HCT116 (cell line): ENCODE results near the gene CRB3.

Source experiments
- EZH2 ChIP-seq: fragments of 200-600 bp; sonication (generic); IDR thresholded peaks from 2 replicates; pipeline ENCODE4 v1.6.1; 2017; ENCODE audit warnings: antibody characterized with exemption, mixed run types
- EZH2phosphoT487 ChIP-seq: fragments of 200-600 bp; IDR thresholded peaks from 2 replicates; pipeline ENCODE4 v1.6.1; 2018; ENCODE audit warnings: antibody characterized with exemption, borderline replicate concordance
- POLR2A ChIP-seq: IDR thresholded peaks from 2 replicates; pipeline ENCODE4 v1.7.0; 2011; ENCODE audit warnings: borderline replicate concordance; ENCODE audit not compliant: insufficient read depth, insufficient read length; ENCODE audit errors: extremely low read depth
- POLR2AphosphoS5 ChIP-seq: IDR thresholded peaks from 2 replicates; pipeline ENCODE4 v1.6.1; 2011; ENCODE audit warnings: mild to moderate bottlenecking, low read depth, low read length, moderate library complexity
- YY1 ChIP-seq: IDR thresholded peaks from 2 replicates; pipeline ENCODE4 v1.6.1; 2011; ENCODE audit warnings: low read length, low read depth, moderate library complexity, mild to moderate bottlenecking; ENCODE audit not compliant: insufficient replicate concordance; ENCODE audit errors: extremely low read depth
- ZNF274 ChIP-seq: fragments of 200-500 bp; sonication (Bioruptor generic); IDR thresholded peaks from 2 replicates; pipeline ENCODE4 v1.6.1; 2014; ENCODE audit warnings: mild to moderate bottlenecking, low read depth, low read length, inconsistent platforms
- TF ChIP-seq, protein P1 (sequence below), 3 experiments: fragments of 200-600 bp in 1 of 3; sonication (generic) in 1 of 3; IDR thresholded peaks in 2 of 3; conservative IDR thresholded peaks in 1 of 3; 2 replicates each; pipeline ENCODE4 v1.5.1; 2012 to 2017; ENCODE audit warnings: low read depth in 2 of 3, low read length in 2 of 3, antibody characterized with exemption in 1 of 3, borderline replicate concordance in 1 of 3, control low read depth in 1 of 3, mild to moderate bottlenecking in 1 of 3, mixed read lengths in 1 of 3, mixed run types in 1 of 3, moderate library complexity in 1 of 3; ENCODE audit not compliant: insufficient read depth in 1 of 3

DNA sequence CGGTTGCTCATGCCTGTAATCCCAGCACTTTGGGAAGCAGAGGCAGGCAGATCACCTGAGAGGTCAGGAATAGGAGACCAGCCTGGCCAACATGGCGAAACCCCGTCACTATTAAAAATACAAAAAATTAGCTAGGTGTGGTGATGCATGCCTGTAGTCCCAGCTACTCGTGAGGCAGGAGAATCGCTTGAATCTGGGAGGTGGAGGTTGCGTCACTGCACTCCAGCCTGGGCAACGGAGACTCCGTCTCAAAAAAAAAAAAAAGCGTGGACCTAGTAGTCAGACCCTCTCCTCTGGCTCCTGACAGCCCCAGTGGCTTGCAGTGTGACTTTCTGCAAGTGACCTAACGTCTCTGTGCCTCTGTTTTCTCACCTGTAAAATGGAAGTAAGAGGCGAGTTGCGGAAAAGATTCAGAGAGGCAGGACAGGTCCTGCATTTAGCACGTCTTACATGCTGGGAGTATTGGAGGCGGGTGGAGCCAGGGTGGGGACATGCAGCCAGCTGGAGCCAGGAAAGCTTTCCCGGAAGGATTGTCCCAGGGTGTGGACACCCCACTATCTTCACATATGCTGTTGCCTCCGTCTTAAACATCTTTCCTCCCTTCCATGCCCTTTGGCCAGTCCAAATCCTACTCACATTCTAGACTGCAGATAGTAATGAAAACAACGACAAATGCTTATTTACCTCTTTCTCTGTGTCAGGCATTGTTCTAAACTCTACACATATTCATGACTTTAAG is 35.1 kb downstream of the CRB3 start:
- TF ChIP-seq ZNF274 (no peak), YY1 (no peak), POLR2A (no peak), POLR2AphosphoS5 (no peak), EZH2 (no peak), EZH2phosphoT487 (no peak)
- TF ChIP-seq, protein P1, sequence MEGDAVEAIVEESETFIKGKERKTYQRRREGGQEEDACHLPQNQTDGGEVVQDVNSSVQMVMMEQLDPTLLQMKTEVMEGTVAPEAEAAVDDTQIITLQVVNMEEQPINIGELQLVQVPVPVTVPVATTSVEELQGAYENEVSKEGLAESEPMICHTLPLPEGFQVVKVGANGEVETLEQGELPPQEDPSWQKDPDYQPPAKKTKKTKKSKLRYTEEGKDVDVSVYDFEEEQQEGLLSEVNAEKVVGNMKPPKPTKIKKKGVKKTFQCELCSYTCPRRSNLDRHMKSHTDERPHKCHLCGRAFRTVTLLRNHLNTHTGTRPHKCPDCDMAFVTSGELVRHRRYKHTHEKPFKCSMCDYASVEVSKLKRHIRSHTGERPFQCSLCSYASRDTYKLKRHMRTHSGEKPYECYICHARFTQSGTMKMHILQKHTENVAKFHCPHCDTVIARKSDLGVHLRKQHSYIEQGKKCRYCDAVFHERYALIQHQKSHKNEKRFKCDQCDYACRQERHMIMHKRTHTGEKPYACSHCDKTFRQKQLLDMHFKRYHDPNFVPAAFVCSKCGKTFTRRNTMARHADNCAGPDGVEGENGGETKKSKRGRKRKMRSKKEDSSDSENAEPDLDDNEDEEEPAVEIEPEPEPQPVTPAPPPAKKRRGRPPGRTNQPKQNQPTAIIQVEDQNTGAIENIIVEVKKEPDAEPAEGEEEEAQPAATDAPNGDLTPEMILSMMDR (IDR thresholded peaks at IDR 0.05 in 2 of 3, conservative IDR thresholded peaks at IDR 0.05 in 1 of 3; ENCODE audit: borderline replicate concordance in 1 of 3, insufficient read depth in 1 of 3, low read depth in 2 of 3, low read length in 2 of 3) = no peak
